ENCODE results near the gene KIAA0825.
"Not testable (repeated sequence)": the region's sequence is repeated elsewhere in the genome, so short reads cannot be mapped to it uniquely, and the experiment has no call there.

KIAA0825 gene

DNA sequence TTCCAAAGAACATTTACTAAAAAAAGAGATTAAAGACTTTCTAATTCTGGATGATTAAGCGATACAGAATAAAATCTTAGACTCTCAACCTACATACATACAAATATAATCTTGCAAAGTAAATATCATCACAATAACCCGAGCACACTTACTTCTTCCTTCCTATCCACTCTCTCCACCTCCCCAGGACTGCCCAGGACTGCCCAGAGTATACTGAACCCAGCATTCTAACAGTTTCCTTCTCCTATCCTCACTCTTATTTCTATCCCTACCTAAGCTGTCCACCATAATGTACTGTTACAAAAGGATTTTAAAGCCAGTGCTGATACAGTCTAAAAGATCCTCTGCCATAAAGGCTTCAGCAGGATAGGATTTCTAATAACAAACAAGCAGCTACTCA, 463.7 kb downstream of the KIAA0825 start:
- no peak for DNase-seq

DNA sequence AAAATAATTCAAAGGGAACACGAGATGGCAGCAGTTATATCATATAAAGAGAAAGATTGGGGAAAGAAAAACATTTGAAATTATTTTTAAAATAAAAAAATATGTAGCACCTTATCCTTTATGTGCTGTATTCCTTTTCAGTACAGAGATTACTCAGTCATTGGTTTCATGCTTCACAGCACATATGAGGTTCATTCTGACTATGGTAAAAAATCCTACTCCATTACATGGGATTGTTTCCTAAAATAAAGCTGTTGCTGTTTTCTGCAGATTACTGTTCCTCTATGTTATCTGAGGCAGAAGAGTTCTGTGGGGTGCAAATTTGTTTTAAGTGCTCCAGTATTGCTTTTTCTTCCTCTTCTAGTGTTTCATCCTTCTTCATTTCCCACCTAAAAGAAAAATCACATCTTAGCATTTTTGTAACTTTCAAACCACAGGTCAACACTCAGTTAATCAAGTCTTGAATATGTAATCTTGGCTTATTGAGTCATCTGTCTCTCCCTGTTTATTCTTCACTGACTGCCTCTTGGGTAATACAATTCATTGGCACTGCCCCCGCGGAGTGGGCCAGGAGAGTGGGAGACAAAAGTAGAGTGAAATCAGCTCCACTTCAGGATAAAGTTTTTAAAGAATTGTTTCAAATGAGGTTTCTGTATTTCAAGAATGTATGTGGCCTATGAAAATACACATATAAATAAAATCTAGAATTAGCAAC, 464.5 kb downstream of the KIAA0825 start:
- DNase-seq = no peak

DNA sequence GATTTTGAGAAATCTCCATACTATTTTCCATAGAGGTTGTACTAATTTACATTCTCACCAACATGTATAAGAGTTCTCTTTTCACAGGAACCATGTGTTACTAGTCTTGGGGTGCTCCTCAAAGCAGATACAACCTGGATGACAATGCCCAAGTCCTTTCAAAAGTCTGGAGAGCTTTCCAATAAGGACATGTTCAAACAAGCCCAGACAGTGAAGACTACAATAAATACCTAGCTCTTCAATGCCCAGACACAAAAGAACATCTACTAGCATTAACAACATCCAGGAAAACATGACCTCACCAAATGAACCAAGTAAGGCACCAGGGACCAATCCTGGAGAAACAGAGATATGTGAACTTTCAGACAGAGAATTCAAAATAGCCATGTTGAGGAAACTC, 474.8 kb downstream of the KIAA0825 start:
- not testable (repeated sequence) for DNase-seq

DNA sequence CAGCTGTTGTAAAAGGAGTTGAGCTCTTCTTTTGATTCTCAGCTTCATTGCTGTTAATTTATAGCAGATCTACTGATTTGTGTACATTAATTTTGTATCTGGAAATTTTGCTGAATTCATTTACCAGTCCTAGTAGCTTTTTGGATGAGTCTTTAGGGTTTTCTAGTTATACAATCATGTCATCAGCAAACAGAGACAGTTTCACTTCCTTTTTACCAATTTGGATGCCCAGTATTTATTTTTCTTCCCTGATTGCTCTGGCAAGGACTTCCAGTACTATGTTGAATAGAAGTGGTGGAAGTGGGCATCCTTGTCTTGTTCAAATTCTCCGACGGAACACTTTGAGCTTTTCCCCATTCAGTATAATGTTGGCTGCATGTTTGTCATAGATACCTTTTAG, 478.1 kb downstream of the KIAA0825 start:
- no peak for DNase-seq

DNA sequence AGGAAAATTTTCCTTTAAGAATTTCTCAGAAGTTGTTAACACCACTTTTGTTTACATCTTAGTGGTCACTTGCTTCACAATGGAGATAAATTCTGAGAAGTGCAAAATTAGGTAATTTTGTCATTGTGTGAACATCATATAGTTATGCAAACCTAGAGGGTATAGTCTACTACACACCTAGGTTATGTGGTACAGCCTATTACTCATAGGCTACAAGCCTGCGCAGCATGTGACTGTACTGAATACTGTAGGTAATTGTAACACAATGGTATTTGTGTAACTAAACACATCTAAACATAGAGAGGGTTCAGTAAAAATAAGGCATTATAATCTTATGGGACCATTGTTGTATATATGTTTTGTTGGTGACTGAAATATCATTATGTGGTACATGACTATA, 488.3 kb downstream of the KIAA0825 start:
- DNase-seq = no peak

DNA sequence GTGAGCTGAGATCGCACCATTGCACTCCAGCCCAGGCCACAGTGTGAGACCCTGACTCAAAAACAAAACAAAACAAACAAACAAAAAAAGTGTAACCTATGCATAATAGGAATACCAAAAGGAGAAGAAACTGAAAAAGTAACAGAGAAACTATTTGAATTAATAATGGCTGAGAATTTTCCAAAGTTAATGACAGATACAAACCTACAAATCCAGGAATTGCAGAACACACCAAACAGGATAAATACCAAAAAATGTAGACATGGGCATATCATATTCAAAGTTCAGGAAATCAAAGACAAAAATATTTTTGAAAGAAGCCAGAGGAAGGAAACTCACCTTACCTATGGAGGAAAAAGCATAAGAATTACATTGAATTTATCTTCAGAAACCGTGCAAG, 493.3 kb downstream of the KIAA0825 start:
- DNase-seq = no peak

DNA sequence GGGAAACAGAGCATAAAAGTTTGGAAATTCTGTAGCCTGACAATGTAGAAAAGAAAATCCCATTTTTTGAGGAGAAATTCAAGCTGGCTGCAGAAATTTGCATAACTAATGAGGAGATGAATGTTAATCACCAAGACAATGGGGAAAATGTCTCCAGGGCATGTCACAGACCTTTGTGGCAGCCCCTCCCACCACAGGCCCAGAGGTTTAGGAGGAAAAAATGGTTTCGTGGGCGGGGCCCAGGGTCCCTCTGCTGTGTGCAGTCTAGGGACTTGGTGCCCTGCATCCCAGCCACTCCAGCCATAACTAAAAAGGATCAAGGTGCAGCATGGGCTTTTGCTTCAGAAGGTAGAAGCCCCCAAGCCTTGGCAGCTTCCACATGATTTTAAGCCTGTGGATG, 502.1 kb downstream of the KIAA0825 start:
- DNase-seq = not testable (repeated sequence)

DNA sequence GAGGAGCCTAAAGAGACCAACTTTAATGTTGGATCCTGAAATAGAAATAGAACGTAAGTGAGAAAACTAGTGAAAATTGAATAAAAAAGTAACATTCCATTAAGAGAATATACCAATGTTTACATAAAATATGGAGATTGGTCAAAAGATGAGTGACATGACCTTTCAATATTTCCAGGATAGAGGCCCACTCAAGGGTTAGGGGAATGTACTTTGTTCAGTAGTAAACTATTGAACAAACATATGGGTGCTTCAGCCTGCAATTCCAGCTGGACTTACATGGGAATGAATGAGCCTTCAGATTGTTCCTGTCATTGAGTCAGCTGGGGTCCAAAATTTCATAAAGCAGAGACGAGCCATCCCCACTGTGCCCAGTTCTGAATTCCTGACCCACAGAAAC, 505.3 kb downstream of the KIAA0825 start:
- no peak for DNase-seq

DNA sequence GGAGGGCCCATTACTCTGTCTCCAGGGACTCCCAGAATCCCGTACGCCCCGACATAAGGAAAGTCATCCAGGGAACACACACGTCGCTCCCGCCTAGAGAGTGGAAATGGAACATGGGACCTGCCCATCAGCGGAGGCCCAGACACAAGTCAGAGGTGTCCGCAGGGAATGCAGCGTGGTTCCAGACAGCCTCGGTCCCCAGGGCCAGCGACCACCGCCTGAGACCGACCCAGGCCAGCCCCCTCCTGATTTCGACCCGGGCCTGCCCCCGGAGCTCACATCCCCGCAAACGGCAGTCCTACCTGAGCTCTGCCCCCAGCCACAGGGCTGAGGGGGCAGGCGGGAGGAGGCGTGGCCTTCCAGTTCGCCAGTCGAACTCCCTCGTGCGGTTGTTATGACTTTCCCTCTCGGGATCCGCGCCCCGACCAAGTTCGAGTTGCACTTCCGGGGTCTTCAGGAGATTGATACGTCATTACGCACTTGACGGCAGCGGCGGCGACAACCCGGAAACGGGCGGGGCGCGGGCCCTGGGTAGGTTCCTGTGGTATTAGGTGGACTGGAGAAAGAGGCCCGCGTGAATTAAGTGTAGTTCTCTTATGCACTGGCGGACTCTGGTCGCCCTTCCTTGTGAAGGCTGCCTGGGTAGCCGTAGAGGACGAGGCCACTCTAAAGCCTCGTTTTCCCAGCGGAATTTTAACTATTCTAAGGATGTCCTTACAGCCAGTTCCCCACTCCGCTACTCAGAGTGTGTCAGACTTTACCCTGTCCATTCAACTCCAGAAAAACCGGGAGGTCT, 507.0 kb downstream of the KIAA0825 start:
- peak; percentile 92 for DNase-seq

DNA sequence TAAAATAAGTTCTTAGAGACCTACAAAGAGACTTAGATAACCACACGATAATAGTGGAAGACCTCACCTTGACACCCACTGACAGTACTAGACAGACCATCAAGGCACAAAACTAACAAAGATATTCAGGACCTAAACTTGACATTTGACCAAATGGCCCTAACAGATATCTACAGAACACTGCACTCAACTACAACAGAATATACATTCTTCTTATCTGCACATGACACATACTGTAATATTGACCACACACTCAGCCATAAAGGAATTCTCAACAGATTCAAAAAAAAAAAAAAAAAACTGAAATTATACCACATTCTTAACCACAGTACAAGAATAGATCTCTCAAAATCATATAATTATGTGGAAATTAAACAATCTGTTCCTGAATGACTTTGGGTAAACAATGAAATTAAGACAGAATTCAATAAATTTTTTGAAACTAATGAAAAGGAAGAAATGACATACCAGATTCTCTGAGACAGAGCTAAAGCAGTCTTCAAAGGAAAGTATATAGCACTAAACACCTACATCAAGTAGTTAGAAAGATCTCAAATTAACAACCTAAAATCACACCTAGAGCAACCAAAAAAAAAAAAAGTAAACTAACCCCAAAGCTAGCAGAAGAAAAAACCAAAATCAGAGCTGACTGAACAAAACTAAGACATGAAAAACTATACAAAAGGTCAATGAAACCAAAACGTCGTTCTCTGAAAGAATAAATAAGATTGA, 514.7 kb downstream of the KIAA0825 start:
- DNase-seq = no peak
